IMR-90 (cell line): ENCODE measurements around the gene EFCC1.

ENCODE experiments used
- CTCF ChIP-seq: conservative IDR thresholded peaks from 2 replicates; pipeline ENCODE4 v1.5.1; 2012; ENCODE audit warnings: mild to moderate bottlenecking, low read depth, low read length, improper control_type of control experiment
- MAFK ChIP-seq: IDR thresholded peaks from 2 replicates; pipeline ENCODE4 v1.6.1; 2012; ENCODE audit warnings: low read depth, low read length, improper control_type of control experiment
- RCOR1 ChIP-seq: IDR thresholded peaks from 2 replicates; pipeline ENCODE4 v1.6.1; 2012; ENCODE audit warnings: mild to moderate bottlenecking, low read length, improper control_type of control experiment; ENCODE audit not compliant: insufficient replicate concordance

- TF ChIP-seq CTCF, result no peak
- TF ChIP-seq RCOR1, result no peak
- TF ChIP-seq MAFK, result no peak
Observed at GRCh38 chr3:129061023-129061887, 60.2 kb downstream of the EFCC1 start.
